Peyer's patch (tissue), 4 donors: ENCODE measurements around the gene WDR1. TPM values are rescaled to one million over a fixed set of nuclear protein-coding genes. Genes with fewer than 3 reads are reported as not detected.

Experiments used
- DNase-seq, 3 donors: peaks; one replicate each; pipeline ENCODE4 v3.0.0-alpha.2; 2017 to 2019
- H3K27ac ChIP-seq, 4 donors: fragments of 200-600 bp; sonication (generic); one replicate each; pipeline ENCODE4 v1.5.1; 2016 to 2019
- H3K27me3 ChIP-seq, 2 donors: fragments of 200-600 bp; sonication (generic); one replicate each; pipeline ENCODE4 v1.5.1; 2019
- H3K36me3 ChIP-seq, 3 donors: fragments of 200-600 bp; sonication (generic); one replicate each; pipeline ENCODE4 v1.5.1; 2016 to 2019
- H3K4me1 ChIP-seq, 4 donors: fragments of 200-600 bp; sonication (generic); one replicate each; pipeline ENCODE4 v1.5.1; 2016 to 2019
- H3K4me3 ChIP-seq, 4 donors: fragments of 200-600 bp; sonication (generic); 1 replicate in 3 of 4; 2 replicates in 1 of 4; pipeline ENCODE4 v1.5.1; 2016 to 2019; ENCODE audit warnings: mild to moderate bottlenecking in 1 of 4
- H3K9me3 ChIP-seq, 4 donors: fragments of 200-600 bp; sonication (generic); one replicate each; pipeline ENCODE4 v1.5.1; 2016 to 2019; ENCODE audit warnings: mild to moderate bottlenecking in 1 of 4
- POLR2A ChIP-seq, 2 donors: fragments of 450-650 bp; IDR thresholded peaks; one replicate each; pipeline ENCODE4 v1.5.1; 2017; ENCODE audit warnings: antibody characterized with exemption in 2 of 2, mild to moderate bottlenecking in 2 of 2, moderate library complexity in 2 of 2
- total RNA-seq, 4 donors: library from RNA; depleted of rRNA; stranded (reverse); fragments of >200 nt; gene quantifications; one replicate each; pipeline ENCODE4 v1.1.0, GENCODE V29; 2016
- TF ChIP-seq, protein P1 (sequence below), 6 experiments: fragments of 450-650 bp in 4 of 6; fragments of 200-600 bp in 2 of 6; sonication (generic) in 1 of 6; IDR thresholded peaks; one replicate each; pipeline ENCODE4 v1.5.1; 2017 to 2019; ENCODE audit warnings: antibody characterized with exemption in 6 of 6, mild to moderate bottlenecking in 3 of 6, moderate library complexity in 1 of 6

The WDR1 gene
- total RNA-seq, 4 donors from 2014 or later, result 170 to 192 (median 180) TPM

DNA sequence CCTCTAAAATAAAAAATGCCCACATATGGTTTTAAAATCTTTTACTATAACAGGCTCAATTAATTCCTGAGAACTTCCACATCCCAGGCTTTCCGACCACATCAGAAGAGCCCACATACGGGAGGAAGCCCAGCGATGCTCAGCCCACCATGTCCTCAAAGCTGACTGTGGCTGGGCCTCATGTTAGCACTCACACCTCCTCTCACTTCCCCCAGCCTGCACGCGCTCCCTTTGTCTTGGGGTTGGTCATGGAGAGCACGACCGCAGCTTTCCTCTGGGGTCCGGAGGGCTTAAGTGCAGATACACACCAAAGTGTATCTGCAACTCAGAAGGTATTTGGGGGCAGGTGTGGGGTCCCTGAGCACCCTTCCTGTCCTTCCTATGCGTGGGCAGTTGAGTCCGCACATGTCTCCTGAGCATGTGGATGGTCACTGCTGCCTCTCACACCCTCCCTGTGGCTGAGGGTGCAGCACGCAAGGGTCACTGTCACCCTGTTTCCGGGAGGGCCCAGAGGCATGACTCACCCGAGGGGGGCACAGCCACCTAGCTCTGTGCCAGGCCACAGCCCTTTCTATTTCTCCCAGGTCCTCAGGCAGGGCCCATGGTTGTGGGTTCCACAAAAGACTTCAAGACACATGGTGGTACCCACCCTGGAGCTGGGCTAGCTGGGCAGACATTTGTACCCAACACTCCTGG lies 21.2 kb downstream of the WDR1 start:
- peaks cover 0 to 95% (median 2%) of the 10 kb centered on the region in 3 donors for H3K36me3 ChIP-seq
- peaks cover 0 to 69% (median 12%) of the 10 kb centered on the region in 4 donors for H3K4me1 ChIP-seq
- TF ChIP-seq, protein P1, sequence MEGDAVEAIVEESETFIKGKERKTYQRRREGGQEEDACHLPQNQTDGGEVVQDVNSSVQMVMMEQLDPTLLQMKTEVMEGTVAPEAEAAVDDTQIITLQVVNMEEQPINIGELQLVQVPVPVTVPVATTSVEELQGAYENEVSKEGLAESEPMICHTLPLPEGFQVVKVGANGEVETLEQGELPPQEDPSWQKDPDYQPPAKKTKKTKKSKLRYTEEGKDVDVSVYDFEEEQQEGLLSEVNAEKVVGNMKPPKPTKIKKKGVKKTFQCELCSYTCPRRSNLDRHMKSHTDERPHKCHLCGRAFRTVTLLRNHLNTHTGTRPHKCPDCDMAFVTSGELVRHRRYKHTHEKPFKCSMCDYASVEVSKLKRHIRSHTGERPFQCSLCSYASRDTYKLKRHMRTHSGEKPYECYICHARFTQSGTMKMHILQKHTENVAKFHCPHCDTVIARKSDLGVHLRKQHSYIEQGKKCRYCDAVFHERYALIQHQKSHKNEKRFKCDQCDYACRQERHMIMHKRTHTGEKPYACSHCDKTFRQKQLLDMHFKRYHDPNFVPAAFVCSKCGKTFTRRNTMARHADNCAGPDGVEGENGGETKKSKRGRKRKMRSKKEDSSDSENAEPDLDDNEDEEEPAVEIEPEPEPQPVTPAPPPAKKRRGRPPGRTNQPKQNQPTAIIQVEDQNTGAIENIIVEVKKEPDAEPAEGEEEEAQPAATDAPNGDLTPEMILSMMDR (IDR thresholded peaks at IDR 0.05), result no peak
- TF ChIP-seq POLR2A (IDR thresholded peaks at IDR 0.05), result no peak
- H3K27ac ChIP-seq, result peak overlapping the region; percentile 59 to 73 (median 64)
- H3K9me3 ChIP-seq, result no peaks in the 10 kb centered on the region
- H3K4me3 ChIP-seq, result no peak overlapping the region
- no peaks in the 10 kb centered on the region for H3K27me3 ChIP-seq
- no peak for DNase-seq

DNA sequence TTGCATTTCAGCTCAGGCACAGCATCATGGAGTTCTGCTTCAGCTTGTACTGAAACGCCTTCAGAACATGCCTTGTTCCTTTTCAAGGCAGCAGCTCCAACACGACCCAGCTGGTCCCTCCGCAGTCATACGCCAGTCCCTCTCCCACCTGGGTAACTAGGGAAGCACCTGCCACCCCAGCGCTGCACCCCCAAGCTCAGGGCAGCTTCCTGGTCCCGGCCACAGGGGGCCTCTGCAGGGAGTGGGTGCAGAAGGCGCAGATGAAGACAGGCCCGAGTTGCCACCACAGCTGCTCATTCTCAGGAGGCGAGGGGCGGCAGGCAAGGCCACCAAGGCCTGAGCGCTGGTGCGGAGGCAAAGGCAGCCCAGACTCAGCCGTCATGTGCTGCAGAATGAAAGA lies 21.8 kb downstream of the WDR1 start:
- H3K27ac ChIP-seq, result peak overlapping the region in 3 of 4 donors; percentile 40 to 64 (median 59)
- DNase-seq, result no peak
- no peak for TF ChIP-seq POLR2A (IDR thresholded peaks at IDR 0.05)
- TF ChIP-seq, protein P1 (IDR thresholded peaks at IDR 0.05), result no peak

DNA sequence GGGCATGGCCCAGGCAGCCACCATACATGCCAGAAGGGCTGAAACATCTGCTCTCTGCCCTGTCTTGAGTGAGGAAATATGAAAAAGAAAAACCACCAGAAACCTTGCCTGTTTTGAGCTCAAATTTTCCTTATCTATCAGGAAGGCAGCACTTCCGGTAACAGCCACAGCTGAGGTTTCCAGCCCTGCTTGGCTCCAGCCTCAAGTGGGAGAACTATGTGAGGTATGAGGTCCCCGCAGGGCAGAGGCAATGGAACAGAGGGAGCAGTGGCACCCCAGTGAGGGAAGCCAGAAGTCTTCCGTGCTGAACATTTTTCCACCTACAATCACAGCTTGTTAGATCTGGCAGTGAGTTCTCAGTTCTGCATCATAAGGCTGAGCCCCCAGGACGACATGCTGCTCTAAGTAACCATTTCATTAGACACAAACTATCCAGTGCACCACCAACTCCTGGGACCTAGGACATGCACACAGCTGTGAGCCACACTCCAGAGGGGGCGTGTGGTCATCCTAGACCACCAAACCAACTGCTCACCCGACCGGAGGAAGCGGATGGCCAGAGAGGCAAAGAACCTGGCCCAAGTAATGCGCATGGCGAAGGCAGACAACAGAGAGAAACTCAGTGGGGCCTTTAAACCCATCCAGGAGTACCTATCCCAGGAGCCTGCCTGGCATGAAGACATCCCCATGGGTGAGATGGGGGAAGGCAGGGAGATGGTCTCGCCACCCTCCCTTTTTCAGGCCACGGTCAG lies 22.6 kb downstream of the WDR1 start:
- Histone ChIP-seq H3K36me3 (peaks cover 0 to 90% (median 0%) of the 10 kb centered on the region in 3 donors), H3K4me3 (no peak overlapping the region), H3K27ac (peak overlapping the region in 3 of 4 donors; percentile 40 to 64 (median 59)), H3K4me1 (peaks cover 9 to 80% (median 12%) of the 10 kb centered on the region in 4 donors), H3K27me3 (no peaks in the 10 kb centered on the region), H3K9me3 (no peaks in the 10 kb centered on the region)
- DNase-seq, result no peak
- TF ChIP-seq, protein P1 (IDR thresholded peaks at IDR 0.05), result no peak
- no peak for TF ChIP-seq POLR2A (IDR thresholded peaks at IDR 0.05)

More for the DNA sequence above, 21.8 kb downstream of the WDR1 start:
- Histone ChIP-seq H3K36me3 (peaks cover 0 to 97% (median 2%) of the 10 kb centered on the region in 3 donors), H3K9me3 (no peaks in the 10 kb centered on the region), H3K4me3 (no peak overlapping the region), H3K4me1 (peaks cover 6 to 74% (median 12%) of the 10 kb centered on the region in 4 donors), H3K27me3 (no peaks in the 10 kb centered on the region)

DNA sequence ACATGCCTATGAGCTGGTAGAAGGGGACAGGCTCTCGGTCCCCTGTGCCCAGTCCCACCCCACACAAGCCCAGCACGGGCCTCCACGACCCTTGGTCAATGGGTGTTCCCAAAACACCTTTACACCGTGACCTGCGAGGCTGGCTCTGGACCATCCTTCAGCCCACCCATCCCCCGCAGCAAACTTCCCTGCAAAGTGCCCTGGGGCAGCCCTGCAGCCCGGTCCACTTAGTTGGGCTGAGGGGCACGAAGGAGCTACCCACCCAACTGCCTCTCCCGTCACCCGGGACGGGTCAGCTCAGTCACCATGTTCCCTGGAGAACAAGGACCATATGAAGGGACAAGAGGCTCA lies 23.4 kb downstream of the WDR1 start:
- H3K4me1 ChIP-seq, result peaks cover 9 to 85% (median 12%) of the 10 kb centered on the region in 4 donors
- H3K9me3 ChIP-seq, result no peaks in the 10 kb centered on the region
- no peak for DNase-seq
- peaks cover 0 to 90% (median 0%) of the 10 kb centered on the region in 3 donors for H3K36me3 ChIP-seq
- TF ChIP-seq, protein P1 (IDR thresholded peaks at IDR 0.05), result no peak
- no peak for TF ChIP-seq POLR2A (IDR thresholded peaks at IDR 0.05)
- H3K27me3 ChIP-seq, result no peaks in the 10 kb centered on the region
- H3K27ac ChIP-seq, result peak overlapping the region in 3 of 4 donors; percentile 39 to 64 (median 40)
- no peak overlapping the region for H3K4me3 ChIP-seq

DNA sequence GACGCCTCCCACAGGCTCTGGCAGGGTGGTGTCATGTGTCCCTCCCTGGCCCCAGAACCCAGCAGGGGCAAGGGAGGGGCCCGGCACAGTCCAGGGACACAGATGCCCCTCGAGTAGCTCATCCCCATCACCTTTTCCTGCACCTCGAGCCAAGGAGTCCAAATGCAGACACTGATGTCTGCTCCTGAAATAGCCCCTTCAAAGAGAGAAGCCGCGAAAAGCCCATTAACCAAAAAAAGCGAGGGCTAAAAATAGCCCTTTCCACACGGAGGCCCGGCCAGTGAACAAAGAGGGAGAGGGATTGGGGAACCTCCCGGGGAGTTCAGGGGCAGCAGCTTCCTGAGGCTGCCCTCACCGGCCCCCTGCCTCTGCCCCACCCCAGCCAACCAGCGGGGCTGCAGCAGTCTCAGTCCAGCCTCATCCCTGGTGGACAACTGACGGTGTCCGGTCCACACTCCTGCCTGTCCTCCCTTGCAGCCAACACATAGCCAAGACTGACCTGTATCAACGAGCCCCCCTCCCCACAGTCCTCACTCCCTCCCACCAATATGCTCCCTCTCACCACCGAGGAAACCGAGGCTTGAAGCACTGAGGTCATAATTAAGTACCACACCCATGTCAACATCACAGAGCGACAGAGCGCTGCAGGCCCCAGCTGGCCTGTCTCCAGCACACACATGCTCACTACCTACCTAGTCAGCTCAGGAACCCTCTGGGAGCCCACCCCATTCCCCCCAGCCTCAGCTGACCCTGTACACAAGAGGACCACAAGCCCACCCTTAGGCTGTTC lies 23.9 kb downstream of the WDR1 start:
- no peak overlapping the region for H3K4me3 ChIP-seq
- H3K4me1 ChIP-seq, result peaks cover 9 to 85% (median 12%) of the 10 kb centered on the region in 4 donors
- no peak for DNase-seq
- peaks cover 0 to 90% (median 0%) of the 10 kb centered on the region in 3 donors for H3K36me3 ChIP-seq
- peak overlapping the region in 3 of 4 donors; percentile 39 to 64 (median 40) for H3K27ac ChIP-seq
- no peaks in the 10 kb centered on the region for H3K9me3 ChIP-seq
- H3K27me3 ChIP-seq, result no peaks in the 10 kb centered on the region
- TF ChIP-seq, protein P1 (IDR thresholded peaks at IDR 0.05), result no peak
- no peak for TF ChIP-seq POLR2A (IDR thresholded peaks at IDR 0.05)
